GM12892 (cell line): ENCODE results near the gene OPRM1.

Experiments
- POLR2A ChIP-seq: IDR thresholded peaks from 2 replicates; pipeline ENCODE4 v1.6.1; 2011; ENCODE audit warnings: low read depth, low read length, control low read depth
- POLR2AphosphoS5 ChIP-seq: IDR thresholded peaks from 2 replicates; pipeline ENCODE4 v1.6.1; 2011; ENCODE audit warnings: low read depth, low read length, control low read depth

- TF ChIP-seq POLR2A (no peak), POLR2AphosphoS5 (no peak)
Observed at GRCh38 chr6:154095571-154095970, 56.5 kb downstream of the OPRM1 start.
